ENCODE measurements around the gene LEMD2.

GRCh38 chr6:33738153-33738552, 50.8 kb downstream of the LEMD2 start:
- TF ChIP-seq CTCF (IDR thresholded peaks at IDR 0.05; ENCODE audit: low read length) (no peak), EZH2 (IDR thresholded peaks at IDR 0.05; ENCODE audit: borderline replicate concordance, low read length) (no peak)

Data from OCI-LY1 (cell line).